ENCODE data around the gene PPP4C.

PPP4C gene

DNA sequence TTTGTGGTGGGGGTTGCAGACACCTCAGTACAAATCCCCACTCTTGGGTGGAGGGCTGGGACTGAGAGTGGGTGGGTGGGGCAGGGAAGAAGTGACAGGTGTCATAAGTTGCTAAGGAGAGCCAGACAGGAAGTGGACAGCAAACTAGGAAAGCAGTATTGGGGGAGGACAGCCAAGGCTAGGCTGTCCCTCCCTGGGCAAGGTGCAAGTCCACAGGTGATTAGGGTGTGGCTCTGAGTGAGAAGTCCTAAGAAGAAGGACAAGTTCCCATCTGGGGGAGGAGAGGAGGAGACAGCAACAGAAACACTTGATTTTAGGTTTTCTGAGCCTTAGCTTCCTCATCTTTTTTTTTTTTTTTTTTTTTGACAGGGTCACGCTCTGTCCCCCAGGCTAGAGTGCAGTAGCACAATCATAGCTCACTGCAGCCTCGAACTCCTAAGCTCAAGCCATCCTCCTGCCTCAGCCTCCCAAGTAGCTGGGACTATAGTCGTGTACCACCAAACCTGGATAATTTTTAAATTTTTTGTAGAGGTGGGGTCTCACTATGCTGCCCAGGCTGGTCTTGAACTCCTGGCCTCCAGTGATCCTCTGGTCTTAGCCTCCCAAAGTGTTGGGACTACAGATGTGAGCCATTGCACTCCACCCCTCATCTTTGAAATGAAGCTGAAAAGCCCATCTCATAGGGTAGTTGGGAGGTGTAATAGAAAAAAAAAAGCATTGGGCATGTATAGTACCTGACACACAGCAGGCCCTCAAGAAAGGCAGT, 44.7 kb downstream of the PPP4C start:
- Histone ChIP-seq H3F3A (ENCODE audit: control insufficient read depth, insufficient read depth) (0 out of 2 replicates have a peak, but pooled peaks cover 5% of the 10 kb centered on the region), H3K79me2 (ENCODE audit: control insufficient read depth, low read length) (peaks cover 6% of the 10 kb centered on the region), H3K4me3 (ENCODE audit: low read length) (no peak overlapping the region), H3K4me2 (ENCODE audit: low read length) (no peak overlapping the region), H4K20me1 (ENCODE audit: control insufficient read depth, insufficient read depth, low read depth, low read length) (no peaks in the 10 kb centered on the region), H3K9me3 (ENCODE audit: control insufficient read depth, insufficient read depth, low read length) (no peaks in the 10 kb centered on the region), H3K36me3 (ENCODE audit: control insufficient read depth, low read length) (peaks cover 28% of the 10 kb centered on the region), H3K27ac (ENCODE audit: low read depth, low read length) (no peak overlapping the region), H3K27me3 (ENCODE audit: control insufficient read depth, low read length) (peaks cover 4% of the 10 kb centered on the region; the same call in 1 of the 2 replicates), H3K4me1 (ENCODE audit: control insufficient read depth, low read length) (peaks cover 34% of the 10 kb centered on the region), H3K9me2 (replicated peaks; ENCODE audit: control insufficient read depth, low read length) (no peaks in the 10 kb centered on the region)
- TF ChIP-seq, protein P1, sequence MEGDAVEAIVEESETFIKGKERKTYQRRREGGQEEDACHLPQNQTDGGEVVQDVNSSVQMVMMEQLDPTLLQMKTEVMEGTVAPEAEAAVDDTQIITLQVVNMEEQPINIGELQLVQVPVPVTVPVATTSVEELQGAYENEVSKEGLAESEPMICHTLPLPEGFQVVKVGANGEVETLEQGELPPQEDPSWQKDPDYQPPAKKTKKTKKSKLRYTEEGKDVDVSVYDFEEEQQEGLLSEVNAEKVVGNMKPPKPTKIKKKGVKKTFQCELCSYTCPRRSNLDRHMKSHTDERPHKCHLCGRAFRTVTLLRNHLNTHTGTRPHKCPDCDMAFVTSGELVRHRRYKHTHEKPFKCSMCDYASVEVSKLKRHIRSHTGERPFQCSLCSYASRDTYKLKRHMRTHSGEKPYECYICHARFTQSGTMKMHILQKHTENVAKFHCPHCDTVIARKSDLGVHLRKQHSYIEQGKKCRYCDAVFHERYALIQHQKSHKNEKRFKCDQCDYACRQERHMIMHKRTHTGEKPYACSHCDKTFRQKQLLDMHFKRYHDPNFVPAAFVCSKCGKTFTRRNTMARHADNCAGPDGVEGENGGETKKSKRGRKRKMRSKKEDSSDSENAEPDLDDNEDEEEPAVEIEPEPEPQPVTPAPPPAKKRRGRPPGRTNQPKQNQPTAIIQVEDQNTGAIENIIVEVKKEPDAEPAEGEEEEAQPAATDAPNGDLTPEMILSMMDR (IDR thresholded peaks at IDR 0.05; ENCODE audit: low read depth, low read length, poor library complexity, severe bottlenecking), result no peak
- no peak for TF ChIP-seq EZH2phosphoT487 (IDR thresholded peaks at IDR 0.05; ENCODE audit: borderline replicate concordance, low read length)

DNA sequence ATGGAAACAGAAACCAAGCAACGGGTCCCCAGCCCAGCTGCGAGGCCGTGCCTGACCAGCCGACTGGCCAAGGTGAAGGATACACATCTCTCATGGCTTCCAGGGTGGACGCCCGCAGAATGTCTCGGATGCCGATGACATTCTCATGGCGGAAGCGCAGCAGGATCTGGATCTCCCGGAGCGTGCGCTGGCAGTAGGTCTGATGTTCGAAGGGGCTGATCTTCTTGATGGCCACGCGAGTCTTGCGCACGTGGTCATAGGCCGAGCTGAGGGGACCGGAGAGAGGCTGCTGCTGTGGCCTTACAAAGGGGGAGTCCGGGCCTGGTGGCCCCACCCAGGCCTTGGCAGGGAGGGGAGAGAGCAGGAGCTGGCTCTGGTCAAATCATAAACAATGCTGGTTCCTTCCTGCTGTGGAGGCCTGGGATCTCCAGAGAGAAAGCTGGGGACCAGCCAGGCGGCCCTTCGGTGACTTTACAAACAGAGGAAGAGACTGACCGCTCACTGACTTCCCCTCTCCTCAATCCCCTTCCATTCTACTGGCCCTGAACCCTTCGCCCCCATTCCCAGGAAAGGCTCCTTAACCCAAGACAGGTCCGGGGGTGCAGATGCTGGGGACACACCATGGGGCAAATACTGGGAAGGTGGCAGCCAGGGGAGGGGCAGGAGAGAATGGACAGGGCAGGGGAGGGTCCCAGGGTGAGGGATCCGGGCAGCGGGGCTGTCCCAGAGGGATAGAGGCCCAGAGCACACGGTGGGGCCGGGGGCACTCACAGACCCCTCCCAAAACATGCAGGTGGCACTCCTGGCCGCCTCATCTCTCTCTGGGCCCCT, 46.2 kb downstream of the PPP4C start:
- H3K9me2 ChIP-seq (replicated peaks; ENCODE audit: control insufficient read depth, low read length), result no peaks in the 10 kb centered on the region
- peaks cover 40% of the 10 kb centered on the region for H3K4me1 ChIP-seq (ENCODE audit: control insufficient read depth, low read length)
- no peaks in the 10 kb centered on the region for H3K9me3 ChIP-seq (ENCODE audit: control insufficient read depth, insufficient read depth, low read length)
- no peak overlapping the region for H3K27ac ChIP-seq (ENCODE audit: low read depth, low read length)
- H3F3A ChIP-seq (ENCODE audit: control insufficient read depth, insufficient read depth), result 0 out of 2 replicates have a peak, but pooled peaks cover 5% of the 10 kb centered on the region
- TF ChIP-seq, protein P1 (IDR thresholded peaks at IDR 0.05; ENCODE audit: low read depth, low read length, poor library complexity, severe bottlenecking), result no peak
- no peak for TF ChIP-seq EZH2phosphoT487 (IDR thresholded peaks at IDR 0.05; ENCODE audit: borderline replicate concordance, low read length)
- H3K36me3 ChIP-seq (ENCODE audit: control insufficient read depth, low read length), result peaks cover 24% of the 10 kb centered on the region
- peak overlapping the region; percentile 82 for H3K4me2 ChIP-seq (ENCODE audit: low read length)
- H3K4me3 ChIP-seq (ENCODE audit: low read length), result peak overlapping the region; percentile 75
- H3K79me2 ChIP-seq (ENCODE audit: control insufficient read depth, low read length), result peaks cover 6% of the 10 kb centered on the region
- no peaks in the 10 kb centered on the region for H4K20me1 ChIP-seq (ENCODE audit: control insufficient read depth, insufficient read depth, low read depth, low read length)
- peaks cover 4% of the 10 kb centered on the region; the same call in 1 of the 2 replicates for H3K27me3 ChIP-seq (ENCODE audit: control insufficient read depth, low read length)

DNA sequence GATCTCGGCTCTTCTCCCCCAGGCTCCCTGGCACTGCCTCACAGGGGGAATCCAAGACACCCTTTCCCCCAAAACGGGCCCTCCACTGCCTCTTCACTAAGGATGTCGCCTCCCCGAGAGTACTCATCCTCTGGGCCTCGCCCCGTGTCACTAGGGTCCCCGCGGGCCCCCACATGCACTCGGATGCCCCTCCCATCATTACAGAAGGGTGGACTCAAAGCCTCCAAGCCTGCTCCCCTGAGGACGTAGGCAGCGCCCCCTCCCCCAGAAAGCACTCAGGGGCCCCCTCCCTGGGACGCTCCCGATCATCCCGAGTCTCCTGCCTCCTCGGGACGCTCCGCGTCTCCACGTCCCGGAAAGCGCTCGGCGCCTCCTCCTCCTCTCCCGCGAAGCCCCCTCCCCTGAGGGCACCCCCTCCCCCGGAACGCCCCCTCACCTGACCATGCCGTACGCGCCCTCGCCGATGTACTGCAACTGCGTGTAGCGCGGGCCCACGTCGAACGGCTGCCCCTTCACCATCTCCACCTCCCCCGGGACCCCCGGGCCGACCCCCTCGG, 46.9 kb downstream of the PPP4C start:
- Histone ChIP-seq H3K4me1 (ENCODE audit: control insufficient read depth, low read length) (peaks cover 43% of the 10 kb centered on the region), H3K4me3 (ENCODE audit: low read length) (peak overlapping the region; percentile 75), H3F3A (ENCODE audit: control insufficient read depth, insufficient read depth) (0 out of 2 replicates have a peak, but pooled peaks cover 5% of the 10 kb centered on the region), H3K9me3 (ENCODE audit: control insufficient read depth, insufficient read depth, low read length) (no peaks in the 10 kb centered on the region), H3K27ac (ENCODE audit: low read depth, low read length) (peak overlapping the region; percentile 24; the same call in 1 of the 2 replicates), H3K9me2 (replicated peaks; ENCODE audit: control insufficient read depth, low read length) (no peaks in the 10 kb centered on the region), H3K79me2 (ENCODE audit: control insufficient read depth, low read length) (peaks cover 6% of the 10 kb centered on the region), H3K36me3 (ENCODE audit: control insufficient read depth, low read length) (peaks cover 17% of the 10 kb centered on the region; the same call in 1 of the 2 replicates), H3K4me2 (ENCODE audit: low read length) (peak overlapping the region; percentile 82), H4K20me1 (ENCODE audit: control insufficient read depth, insufficient read depth, low read depth, low read length) (no peaks in the 10 kb centered on the region), H3K27me3 (ENCODE audit: control insufficient read depth, low read length) (peaks cover 4% of the 10 kb centered on the region; the same call in 1 of the 2 replicates)
- TF ChIP-seq, protein P1 (IDR thresholded peaks at IDR 0.05; ENCODE audit: low read depth, low read length, poor library complexity, severe bottlenecking), result no peak
- TF ChIP-seq EZH2phosphoT487 (IDR thresholded peaks at IDR 0.05; ENCODE audit: borderline replicate concordance, low read length), result no peak

Measured in DOHH2 (cell line).